Stomach (tissue), 9 donors: ENCODE data around the gene PRKCE. TPM values are rescaled to one million over a fixed set of nuclear protein-coding genes. Genes with fewer than 3 reads are reported as not detected.

Experiments used
- DNase-seq, 2 donors: peaks; one replicate each; pipeline versions ENCODE4 v3.0.0 to v3.0.0-alpha.2; 2013 to 2019
- H3K27ac ChIP-seq, 5 donors: fragments of 200-600 bp in 4 of 5; sonication (generic) in 4 of 5; one replicate each; pipeline ENCODE4 v1.5.1; 2013 to 2019; ENCODE audit warnings: mild to moderate bottlenecking in 1 of 5, moderate library complexity in 1 of 5
- H3K27me3 ChIP-seq, 3 donors: fragments of 200-600 bp; sonication (generic); one replicate each; pipeline ENCODE4 v1.5.1; 2017 to 2019; ENCODE audit warnings: mixed run types in 1 of 3
- H3K36me3 ChIP-seq, 4 donors: fragments of 200-600 bp; sonication (generic); 1 replicate in 3 of 4; 2 replicates in 1 of 4; pipeline ENCODE4 v1.5.1; 2016 to 2019
- H3K4me1 ChIP-seq, 4 donors: fragments of 200-600 bp; sonication (generic); one replicate each; pipeline ENCODE4 v1.5.1; 2016 to 2019
- H3K4me3 ChIP-seq, 4 donors: fragments of 200-600 bp; sonication (generic) in 3 of 4; one replicate each; pipeline ENCODE4 v1.5.1; 2016 to 2019; ENCODE audit warnings: mild to moderate bottlenecking in 1 of 4
- H3K9me3 ChIP-seq, 4 donors: fragments of 200-600 bp; sonication (generic); one replicate each; pipeline ENCODE4 v1.5.1; 2016 to 2019
- EP300 ChIP-seq: sonication (generic); formaldehyde crosslinking; IDR thresholded peaks from one replicate; pipeline ENCODE4 v1.6.1; 2017; ENCODE audit warnings: antibody characterized with exemption
- POLR2A ChIP-seq, 4 donors: fragments of 450-650 bp; IDR thresholded peaks; one replicate each; pipeline ENCODE4 v1.6.1; 2016; ENCODE audit warnings: antibody characterized with exemption in 4 of 4, control low read depth in 2 of 4, mild to moderate bottlenecking in 1 of 4, moderate library complexity in 1 of 4
- POLR2AphosphoS5 ChIP-seq, 3 donors: sonication (generic); formaldehyde crosslinking; IDR thresholded peaks; one replicate each; pipeline ENCODE4 v1.6.1; 2016; ENCODE audit warnings: antibody characterized with exemption in 3 of 3
- WGBS, 5 donors: extraction: QIAGEN DNeasy Blood & Tissue Kit in 3 of 5; methylation state at CpG; one replicate each; pipeline versions ENCODE4 v1.1.5 to v1.1.7; 2013 to 2018; 5-methylcytosine and 5-hydroxymethylcytosine counted together
- intact Hi-C: fragments of 100-400 bp; cut with DNase I; formaldehyde crosslinking; loops from one replicate; pipeline ENCODE4 v1.15.1; 2023; ENCODE audit warnings: low total_unique reads
- polyA plus RNA-seq, 3 donors: library from polyadenylated mRNA; stranded (reverse); fragments of 200-250 nt; gene quantifications; one replicate each; pipeline ENCODE4 v1.2.3, GENCODE V29; 2013
- total RNA-seq, 5 donors: library from RNA; depleted of rRNA; stranded (reverse); fragments of >200 nt; gene quantifications; one replicate each; pipeline versions ENCODE4 v1.1.0 to v1.2.3, GENCODE V29; 2014 to 2016
- TF ChIP-seq, protein P1 (sequence below), 7 experiments: fragments of 450-650 bp in 4 of 7; fragments of 200-600 bp in 3 of 7; sonication (generic) in 3 of 7; IDR thresholded peaks; one replicate each; pipeline ENCODE4 v1.5.1; 2016 to 2019; ENCODE audit warnings: antibody characterized with exemption in 7 of 7, control low read depth in 2 of 7, mild to moderate bottlenecking in 1 of 7
- donor health status: healthy with polysubstance abuse.
- donor health status: Bipolar disorder and iron deficiency.
- donor health status: healthy.

The PRKCE gene
- total and polyA plus RNA-seq, 8 donors, result 2.0 to 92.0 (median 10.0) TPM

DNA sequence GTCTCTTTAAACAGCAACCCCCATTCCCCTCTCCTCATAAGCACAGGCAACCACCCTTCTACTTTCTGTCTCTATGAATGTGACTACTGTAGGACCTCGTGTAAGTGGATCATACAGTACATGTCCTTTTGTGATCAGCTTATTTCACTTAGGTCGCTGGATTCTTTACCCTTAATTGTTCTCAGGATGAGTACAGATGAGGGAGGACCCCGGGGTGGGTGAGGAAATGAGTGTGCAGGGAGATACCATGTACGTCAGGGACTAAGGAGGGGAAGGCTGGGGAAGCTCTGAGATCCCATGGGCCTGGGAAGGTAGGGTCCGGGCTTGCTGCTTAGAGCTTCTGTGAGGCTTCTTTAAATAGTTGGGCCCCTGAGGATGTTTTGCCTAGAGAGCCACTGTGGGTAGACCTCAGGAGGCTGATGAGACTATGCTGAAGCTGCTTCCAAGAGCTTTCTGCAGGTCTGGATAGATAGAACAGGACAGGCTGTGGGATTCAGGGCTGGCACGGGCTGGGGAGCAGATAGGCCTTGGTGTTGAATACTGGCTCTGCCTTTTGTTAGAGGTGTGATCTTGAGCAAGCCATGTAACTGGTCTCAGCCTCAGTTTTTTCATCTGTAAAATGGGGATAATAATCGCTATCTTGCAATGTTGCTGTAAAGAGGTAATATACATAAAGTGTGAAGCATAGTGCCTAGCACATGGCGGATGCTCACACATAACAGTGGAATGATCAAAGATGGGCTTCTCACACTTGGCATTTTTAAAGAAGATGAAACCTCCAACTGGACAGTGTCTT, 155.3 kb downstream of the PRKCE start:
- no peaks in the 10 kb centered on the region for H3K27me3 ChIP-seq
- WGBS, 5 donors, result 85 to 91% (median 88%) methylated on average over 8 of the region's 8 CpGs
- no peaks in the 10 kb centered on the region for H3K9me3 ChIP-seq
- intact Hi-C loops, result no loop called here
- H3K4me1 ChIP-seq, result peaks cover 0 to 6% (median 0%) of the 10 kb centered on the region in 4 donors
- no peak for DNase-seq
- TF ChIP-seq EP300, result no peak
- TF ChIP-seq POLR2AphosphoS5 (IDR thresholded peaks at IDR 0.05), result no peak
- TF ChIP-seq, protein P1, sequence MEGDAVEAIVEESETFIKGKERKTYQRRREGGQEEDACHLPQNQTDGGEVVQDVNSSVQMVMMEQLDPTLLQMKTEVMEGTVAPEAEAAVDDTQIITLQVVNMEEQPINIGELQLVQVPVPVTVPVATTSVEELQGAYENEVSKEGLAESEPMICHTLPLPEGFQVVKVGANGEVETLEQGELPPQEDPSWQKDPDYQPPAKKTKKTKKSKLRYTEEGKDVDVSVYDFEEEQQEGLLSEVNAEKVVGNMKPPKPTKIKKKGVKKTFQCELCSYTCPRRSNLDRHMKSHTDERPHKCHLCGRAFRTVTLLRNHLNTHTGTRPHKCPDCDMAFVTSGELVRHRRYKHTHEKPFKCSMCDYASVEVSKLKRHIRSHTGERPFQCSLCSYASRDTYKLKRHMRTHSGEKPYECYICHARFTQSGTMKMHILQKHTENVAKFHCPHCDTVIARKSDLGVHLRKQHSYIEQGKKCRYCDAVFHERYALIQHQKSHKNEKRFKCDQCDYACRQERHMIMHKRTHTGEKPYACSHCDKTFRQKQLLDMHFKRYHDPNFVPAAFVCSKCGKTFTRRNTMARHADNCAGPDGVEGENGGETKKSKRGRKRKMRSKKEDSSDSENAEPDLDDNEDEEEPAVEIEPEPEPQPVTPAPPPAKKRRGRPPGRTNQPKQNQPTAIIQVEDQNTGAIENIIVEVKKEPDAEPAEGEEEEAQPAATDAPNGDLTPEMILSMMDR (IDR thresholded peaks at IDR 0.05), result no peak
- no peak for TF ChIP-seq POLR2A (IDR thresholded peaks at IDR 0.05)
- no peaks in the 10 kb centered on the region for H3K36me3 ChIP-seq
- no peak overlapping the region for H3K4me3 ChIP-seq
- no peak overlapping the region for H3K27ac ChIP-seq

- Histone ChIP-seq H3K27me3 (no peaks in the 10 kb centered on the region), H3K36me3 (no peaks in the 10 kb centered on the region), H3K4me1 (peaks cover 0 to 22% (median 7%) of the 10 kb centered on the region in 4 donors), H3K27ac (no peak overlapping the region), H3K4me3 (no peak overlapping the region), H3K9me3 (no peaks in the 10 kb centered on the region)
- TF ChIP-seq EP300 (no peak), POLR2AphosphoS5 (IDR thresholded peaks at IDR 0.05) (no peak), POLR2A (IDR thresholded peaks at IDR 0.05) (no peak)
- TF ChIP-seq, protein P1 (IDR thresholded peaks at IDR 0.05), result no peak
- intact Hi-C loops, result no loop called here
- WGBS, 5 donors, result 73 to 84% (median 78%) methylated on average over 4 of the region's 4 CpGs
- DNase-seq, result no peak
These were observed 156.9 kb downstream of the PRKCE start for GRCh38 chr2:45808294-45808800.

GRCh38 chr2:45809205-45809604, 157.7 kb downstream of the PRKCE start:
- Histone ChIP-seq H3K36me3 (no peaks in the 10 kb centered on the region), H3K9me3 (no peaks in the 10 kb centered on the region), H3K27me3 (no peaks in the 10 kb centered on the region), H3K4me1 (peaks cover 0 to 31% (median 11%) of the 10 kb centered on the region in 4 donors), H3K27ac (no peak overlapping the region), H3K4me3 (no peak overlapping the region)
- intact Hi-C loops, result no loop called here
- TF ChIP-seq POLR2A (IDR thresholded peaks at IDR 0.05) (no peak), EP300 (no peak), POLR2AphosphoS5 (IDR thresholded peaks at IDR 0.05) (no peak)
- TF ChIP-seq, protein P1 (IDR thresholded peaks at IDR 0.05), result no peak
- WGBS, 5 donors, result 71 to 89% (median 79%) methylated on average over 4 of the region's 4 CpGs
- no peak for DNase-seq

- intact Hi-C loops, result no loop called here
- Histone ChIP-seq H3K4me3 (no peak overlapping the region), H3K27ac (peak overlapping the region in 3 of 5 donors; percentile 26 to 82 (median 66)), H3K27me3 (no peaks in the 10 kb centered on the region), H3K9me3 (no peaks in the 10 kb centered on the region), H3K36me3 (no peaks in the 10 kb centered on the region), H3K4me1 (peaks cover 11 to 57% (median 33%) of the 10 kb centered on the region in 4 donors)
- WGBS, 5 donors, result 78 to 99% (median 92%) methylated on average over 3 of the region's 3 CpGs
- no peak for DNase-seq
- TF ChIP-seq, protein P1 (IDR thresholded peaks at IDR 0.05), result no peak
- TF ChIP-seq POLR2AphosphoS5 (IDR thresholded peaks at IDR 0.05), result peak in 1 of 3 donors; percentile 26
These were observed 160.6 kb downstream of the PRKCE start for GRCh38 chr2:45812011-45812500.
